T-helper 2 cell (primary cell): Measurements from ENCODE around the gene FST.
A peak's percentile ranks its signal among the peaks of the same experiment; 100 is the strongest.

Experiments
- DNase-seq, 5 experiments: peaks; one replicate each; pipeline versions ENCODE4 v3.0.0 to v3.0.0-alpha.2; 2012 to 2022

Gene FST

DNA sequence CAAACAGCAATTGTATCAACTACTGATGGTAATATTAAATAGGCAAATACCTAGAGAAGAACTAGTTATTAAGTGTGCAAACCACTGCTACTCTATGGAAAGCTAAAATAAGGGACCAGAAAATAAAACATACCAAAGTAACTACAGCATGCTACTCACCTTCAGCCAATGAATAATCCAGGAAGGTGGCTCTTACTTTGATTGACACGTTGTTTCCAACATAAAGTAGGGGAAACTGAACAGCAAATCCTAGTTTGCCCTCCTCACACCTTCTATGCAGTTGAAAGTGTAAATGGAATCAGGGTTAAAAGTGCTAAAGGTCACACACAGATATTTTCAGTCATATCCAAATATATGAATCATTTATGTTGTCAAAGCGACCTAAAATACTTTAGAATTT is 5.1 kb upstream of the FST start:
- no peak for DNase-seq

DNA sequence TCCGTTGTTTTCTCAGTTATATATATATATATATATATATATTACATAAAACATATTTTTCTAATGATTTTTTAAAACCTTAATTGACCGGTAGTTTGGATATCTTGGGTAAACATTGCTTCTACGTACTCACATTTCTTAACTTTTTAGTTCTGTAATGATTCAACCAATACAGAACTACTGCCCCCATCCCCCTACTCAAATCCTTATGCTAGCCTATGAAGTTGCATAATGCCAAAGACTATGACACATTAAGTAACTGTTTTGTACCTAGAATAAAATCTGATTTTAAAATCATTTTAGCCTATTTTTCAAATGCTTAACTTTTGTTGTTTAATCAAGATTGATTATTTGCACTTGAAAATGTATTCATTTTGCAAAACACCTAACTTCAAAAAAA is 4.4 kb upstream of the FST start:
- no peak for DNase-seq

DNA sequence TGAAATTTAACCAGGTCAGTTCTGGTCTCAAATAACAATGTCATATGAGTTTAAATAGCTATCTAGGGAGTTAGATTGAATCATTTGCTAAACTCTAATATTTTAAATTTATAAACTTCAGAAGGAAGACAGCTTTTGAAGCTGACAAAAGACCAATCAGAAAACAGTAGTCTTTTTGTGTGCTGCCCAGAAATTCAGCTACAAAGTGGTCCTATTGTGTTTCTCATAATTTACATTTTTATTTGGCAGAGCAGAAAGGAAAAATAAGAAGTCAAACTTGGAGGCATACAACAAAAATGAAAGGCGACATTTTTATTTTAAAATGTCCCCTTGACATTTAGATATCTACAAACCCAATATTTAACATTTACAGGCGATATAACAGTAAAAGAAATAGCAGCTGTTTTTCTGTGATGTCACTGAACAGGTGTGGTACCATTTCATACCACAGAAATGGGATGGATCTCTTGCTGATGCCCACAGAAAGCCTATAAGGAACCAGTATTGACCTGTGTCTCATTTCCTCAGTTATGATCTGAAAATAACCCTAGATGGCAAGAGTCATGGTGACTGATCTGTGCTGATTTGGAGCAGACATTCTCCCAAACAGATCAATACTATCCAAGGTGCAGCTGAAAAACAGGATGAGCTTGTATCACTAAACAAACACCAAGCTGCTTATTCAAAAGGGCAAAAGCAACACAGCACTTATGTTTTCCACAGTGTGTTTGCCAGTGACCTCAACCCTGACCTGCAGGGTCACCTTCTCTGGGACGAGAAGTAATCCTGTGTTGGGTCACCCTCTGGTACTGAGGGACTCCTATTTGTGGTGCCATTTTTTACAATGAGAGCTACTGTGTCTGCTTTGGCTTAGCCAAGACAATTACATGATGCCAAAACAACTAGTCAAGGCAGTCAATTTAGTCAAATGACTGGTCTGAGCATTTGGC is 3.6 kb upstream of the FST start:
- DNase-seq: no peak

DNA sequence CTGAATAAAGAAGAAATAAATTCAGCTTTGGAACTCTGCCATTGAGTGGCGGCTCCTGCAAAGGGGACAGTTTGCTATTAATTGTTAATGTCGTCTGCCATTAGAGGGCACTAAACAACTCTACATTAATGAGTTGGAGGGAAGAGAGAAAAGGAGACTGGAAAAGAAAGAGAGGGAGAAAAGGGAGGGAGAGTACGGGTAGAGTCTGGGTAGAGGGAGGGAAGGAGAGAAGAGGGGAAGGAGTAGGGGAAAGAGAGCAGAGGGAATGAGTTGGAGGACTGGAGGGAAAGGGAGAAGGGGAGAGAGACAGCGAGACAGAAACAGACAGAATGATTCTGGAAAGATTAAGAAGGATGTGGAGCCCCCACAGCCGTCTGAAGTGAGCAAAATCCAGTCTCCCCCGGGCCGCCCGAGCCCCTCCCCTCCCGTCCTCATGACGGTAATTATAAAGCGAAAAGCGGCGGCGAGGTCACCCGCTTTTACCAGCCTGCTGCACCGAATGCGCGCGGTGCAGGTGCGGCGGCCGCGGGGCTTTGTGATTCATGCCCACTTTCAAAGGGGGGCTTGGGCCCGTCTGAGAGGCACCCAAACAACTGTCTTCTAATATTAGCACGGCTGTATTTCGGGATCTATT is 1.9 kb upstream of the FST start:
- DNase-seq: peak in 1 of 5 experiments; percentile 22

DNA sequence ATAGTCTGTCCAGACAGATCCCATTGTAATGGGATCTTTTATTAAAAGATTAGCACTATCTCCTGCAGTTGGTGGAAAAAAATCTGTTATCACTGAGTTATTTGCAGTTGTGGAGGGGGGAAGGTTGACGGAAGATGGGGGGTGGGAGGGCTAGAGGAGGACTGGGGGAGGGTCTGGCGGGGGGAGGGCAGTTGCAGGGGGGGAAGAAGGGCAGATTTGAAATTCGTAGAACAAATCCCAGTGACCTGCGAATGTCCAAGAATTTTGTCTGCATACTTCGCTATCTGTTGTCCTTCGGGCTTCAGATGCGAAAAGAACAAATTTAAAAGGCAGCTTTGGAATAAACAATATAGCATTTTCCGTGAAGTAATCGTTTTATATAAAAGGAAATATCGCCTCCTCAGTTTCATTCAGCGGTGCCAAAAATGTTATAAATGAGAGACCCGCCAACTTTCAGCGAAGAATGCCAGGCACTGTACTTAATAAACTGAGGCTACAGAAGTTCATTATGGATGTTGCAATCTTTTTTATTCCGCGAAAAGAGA is 1.3 kb upstream of the FST start:
- no peak for DNase-seq

DNA sequence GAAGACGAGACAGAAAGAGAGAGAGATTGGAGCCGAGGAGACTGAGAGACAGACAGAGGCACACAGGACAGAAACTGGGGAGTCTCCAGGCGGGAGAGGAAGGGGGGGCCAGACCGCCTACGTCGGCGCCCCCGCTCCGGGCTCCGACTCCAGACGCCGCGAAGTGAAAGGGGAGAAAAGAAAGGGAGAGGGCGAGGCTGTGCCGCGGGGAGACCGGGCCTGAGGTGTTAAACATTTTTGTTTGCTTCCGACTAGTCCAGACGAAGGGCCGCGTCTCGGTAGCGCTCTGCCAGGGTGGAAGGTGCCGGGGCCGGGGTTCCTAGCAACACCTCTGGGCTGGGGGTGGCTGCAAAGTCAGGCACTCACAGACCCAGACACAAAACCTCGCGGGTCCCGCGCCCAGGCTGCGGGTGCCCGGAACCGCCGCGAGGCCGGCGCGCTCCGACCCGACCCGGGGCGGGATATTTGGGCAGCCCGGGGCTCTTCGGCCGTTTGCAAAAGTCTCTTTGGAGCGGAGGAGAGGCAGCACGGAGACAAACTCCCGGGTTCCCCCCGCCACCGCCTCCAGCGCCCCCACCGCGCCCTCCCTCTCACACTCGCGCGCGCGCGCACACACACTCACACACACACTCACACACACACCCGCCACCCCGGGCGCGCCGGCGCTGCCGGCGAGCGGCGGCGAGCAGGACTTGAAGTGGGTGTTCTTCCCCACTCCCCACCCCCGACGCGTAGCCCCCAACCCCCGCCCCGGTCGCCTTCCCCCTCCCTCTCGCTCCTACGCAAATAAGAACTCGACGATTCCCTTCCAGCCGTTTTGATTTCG is 626 bp upstream of the FST start:
- DNase-seq: peak in 2 of 5 experiments; percentile 8 to 51

DNA sequence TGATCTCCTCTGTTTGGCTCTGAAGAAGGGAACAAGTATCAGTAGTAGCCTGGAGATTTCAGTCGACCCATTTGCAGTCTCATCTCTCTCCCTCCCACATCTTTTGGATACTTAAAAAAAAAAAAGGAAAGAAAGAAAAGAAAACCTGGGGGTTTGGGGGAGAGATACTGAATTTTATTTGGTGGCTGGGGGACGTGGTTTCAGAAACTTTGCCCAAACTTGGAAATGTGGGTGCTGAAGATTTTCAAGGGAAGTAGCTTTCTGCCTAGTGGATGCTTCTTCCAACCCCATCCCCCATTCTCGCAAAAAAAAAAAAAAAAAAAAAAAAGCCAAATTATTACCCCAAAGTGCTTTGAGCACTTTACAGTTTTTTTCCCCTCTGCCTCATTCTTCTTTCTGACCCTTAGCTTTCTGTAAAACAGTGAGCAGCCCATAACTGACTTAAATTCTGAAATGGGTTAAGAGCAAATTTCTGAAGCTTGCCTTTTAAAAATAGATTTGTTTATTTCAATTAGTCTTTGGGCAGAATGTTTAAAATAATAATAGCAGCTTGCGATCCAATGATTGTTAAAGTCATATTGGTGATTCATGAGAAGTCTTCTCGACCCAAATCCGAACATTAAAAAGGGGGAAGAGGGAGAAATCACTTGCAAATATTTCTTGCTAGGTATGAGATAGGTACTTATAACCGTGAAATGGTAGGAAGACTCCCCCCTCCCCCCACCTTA is 894 bp downstream of the FST start:
- DNase-seq: no peak

DNA sequence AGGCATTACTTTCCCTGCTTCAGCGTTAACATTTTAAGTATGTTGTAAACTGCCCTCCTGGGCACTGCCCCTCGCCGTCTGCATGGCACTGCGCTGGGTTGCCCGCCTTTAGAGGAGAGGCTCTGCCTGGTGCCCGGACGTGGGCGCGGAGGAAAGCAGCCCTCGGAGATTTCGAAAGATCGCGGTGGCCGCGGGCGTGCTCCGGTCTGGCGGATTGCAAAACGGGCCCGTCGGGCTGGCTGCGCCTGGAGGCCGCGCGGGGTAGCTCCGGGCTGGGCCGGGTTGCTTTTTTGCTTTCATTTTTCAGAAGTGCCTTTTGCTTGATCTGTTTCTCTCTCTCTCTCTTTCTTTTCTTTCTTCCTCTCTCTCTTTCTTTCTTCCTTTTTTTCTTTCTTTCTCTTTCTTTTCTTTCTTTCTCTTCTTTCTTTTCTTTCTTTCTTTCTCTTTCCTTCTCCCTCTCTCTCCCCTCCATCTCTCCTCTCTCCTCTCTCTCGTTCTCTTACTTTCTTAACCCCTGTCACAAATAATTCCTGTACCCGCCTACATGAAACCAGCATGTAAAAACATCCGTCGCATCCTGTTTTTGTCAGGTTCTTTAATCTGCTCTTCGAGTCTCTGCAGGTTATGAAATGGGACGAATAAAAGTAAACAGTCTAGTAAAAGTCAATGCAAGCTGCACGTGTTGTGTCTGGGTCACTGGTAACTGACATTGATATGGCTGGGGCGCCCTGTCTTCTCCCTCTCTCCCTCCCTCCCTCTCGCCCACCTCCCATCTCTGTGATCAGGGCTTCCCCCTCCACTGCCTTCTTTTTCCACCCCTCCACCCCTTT is 1.7 kb downstream of the FST start:
- peak; percentile 12 to 70 (median 24) for DNase-seq

DNA sequence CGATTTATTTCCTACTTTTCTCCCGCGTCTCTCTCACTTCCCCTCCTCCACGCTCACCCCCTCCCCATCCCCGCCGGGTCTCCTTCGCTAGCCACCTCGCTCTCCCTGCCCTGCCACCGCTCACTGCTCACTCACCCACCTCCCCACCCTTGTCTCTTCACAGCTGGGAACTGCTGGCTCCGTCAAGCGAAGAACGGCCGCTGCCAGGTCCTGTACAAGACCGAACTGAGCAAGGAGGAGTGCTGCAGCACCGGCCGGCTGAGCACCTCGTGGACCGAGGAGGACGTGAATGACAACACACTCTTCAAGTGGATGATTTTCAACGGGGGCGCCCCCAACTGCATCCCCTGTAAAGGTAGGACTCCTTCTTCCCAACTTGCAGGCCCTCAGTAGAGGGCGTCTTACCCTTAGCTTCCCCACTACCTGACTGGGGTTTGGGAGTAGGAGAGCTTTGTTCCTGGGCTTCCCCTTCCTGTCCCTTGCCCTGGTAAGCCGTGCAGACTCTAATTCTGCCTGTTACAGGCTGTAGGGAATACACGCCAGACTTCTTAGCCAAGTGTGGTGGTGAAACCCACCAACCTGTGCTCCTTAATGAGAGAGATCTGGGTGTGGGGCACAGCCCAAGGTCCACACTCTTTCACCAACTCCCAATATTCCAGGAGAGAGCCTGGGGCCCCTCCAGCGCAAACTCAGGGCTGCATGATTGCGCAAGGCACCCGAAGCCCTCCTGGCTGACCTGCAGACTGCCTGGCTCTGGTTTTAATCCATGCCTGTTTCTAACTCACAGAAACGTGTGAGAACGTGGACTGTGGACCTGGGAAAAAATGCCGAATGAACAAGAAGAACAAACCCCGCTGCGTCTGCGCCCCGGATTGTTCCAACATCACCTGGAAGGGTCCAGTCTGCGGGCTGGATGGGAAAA is 2.5 kb downstream of the FST start:
- DNase-seq: peak in 2 of 5 experiments; percentile 8 to 22

DNA sequence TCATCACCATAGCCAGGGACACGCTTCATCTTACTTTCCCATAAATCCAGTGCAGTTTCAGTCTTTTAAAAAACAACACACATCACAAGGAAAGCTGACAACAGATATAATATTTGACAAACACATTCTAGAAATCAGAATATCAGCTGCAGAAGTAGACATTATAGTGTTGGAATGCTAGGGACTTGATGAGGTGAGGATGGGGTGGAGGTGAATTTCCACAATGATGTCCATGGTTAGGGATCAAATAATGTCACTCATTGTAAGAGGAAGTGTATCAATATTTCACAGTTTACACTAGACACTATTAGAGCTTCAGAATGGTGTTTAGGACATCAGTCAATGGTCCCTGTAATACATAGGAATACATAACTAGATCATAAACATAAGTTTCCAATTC is 7.0 kb downstream of the FST start:
- DNase-seq: no peak

DNA sequence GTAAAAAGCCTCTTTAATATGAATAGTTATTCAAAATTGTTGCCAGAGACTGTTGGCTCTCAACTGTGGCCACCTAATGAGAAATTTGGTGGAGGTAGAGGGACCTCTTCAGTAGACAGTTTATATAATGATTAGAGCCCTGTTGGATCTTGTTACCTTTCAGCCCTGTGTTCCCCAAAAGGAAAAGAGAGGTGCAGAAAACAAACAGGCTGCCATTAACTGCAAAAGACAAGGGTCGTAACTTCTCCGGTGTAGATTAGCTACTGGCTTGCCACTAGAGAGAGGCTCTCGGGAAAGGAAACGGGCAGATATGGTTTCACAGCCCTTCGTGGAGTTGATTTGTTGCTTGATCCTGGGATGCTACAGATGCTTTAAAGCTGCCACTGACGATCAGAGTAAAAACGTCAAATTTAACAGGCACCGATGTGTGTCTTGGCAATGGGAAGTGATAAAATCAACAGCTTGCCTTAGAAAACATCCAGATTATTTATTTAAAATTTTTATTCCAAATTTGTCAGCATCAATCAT is 7.8 kb downstream of the FST start:
- no peak for DNase-seq

DNA sequence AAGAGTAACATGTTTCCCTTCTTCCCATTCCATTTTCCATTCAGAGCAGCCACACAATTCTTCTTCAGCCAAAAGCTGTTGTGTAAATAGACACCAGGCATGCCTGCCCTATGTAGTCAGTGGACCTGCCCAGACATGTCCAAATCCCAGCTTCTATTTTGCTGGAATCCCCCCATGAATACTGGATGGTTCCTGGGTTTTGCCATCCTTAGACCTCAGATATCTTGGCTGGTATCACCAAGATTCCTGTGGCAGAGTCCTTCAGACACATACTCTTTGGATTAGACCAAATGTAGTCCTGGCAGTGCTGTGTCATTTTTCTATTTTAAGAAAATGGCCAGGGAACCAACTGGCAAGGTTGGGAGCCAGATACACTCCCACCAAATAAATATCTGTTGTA is 10.3 kb downstream of the FST start:
- DNase-seq: no peak

DNA sequence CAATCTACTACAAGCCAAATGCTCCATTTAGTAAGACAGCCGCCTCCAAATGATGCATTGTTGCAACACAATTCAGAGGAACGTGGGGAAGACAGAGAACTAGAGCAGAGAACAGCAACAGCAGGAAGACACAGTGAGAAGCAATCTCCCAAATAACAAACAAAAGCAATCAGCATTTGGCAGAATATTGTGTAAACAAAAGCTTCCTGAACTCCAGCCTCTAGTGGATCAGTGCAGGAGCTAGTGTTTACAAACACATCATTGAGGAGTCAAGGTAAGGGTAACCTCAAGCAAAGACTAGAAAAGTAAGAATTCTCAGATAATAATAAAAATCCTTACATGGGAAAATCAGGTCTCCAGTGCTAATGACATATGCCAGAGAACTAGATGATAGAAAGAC is 20.6 kb downstream of the FST start:
- DNase-seq: no peak

DNA sequence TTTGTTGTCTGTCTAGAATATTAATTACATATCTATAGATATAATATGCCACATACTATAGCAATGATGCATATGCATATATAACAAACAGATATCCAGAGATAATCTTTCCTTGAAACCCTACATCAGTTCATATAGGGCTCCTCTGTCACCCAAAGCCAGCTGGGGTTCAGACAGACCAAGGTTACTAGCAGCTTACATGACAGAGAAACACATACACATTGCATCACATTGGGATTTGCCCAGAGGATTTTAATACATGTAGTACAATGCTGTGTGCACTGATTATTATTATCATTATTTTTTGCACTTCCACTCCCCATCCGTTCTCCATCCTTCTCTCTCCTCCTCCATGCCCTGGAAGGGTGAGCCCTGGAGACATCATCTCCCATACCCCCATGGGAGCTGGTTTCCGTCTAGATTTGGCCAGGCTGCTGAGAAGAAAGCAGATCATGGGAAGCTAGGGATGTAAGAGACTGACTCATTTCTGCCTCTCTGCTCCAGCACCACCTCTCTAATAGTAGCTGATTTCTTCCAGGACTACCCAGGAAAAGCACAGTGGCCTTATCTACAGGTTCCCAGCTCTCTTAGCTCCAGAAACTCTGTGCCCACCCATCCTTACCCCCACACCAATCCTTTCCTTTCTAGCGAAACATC is 23.3 kb downstream of the FST start:
- no peak for DNase-seq

DNA sequence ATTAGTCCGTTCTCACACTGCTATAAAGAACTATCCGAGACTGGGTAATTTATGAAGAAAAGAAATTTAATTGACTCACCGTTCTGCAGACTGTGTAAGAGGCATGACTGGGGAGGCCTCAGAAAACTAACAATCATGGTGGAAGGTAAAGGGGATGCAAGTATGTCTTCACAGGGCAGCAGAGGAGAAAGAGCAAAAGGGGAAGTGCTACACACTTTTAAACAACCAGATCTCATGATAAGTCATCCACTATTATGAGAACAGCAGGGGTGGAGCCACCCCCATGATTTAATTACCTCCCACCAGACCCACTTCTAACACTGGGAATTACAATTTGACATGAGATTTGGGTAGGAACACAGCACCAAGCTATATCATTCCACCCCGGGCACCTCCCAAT is 26.6 kb downstream of the FST start:
- DNase-seq: no peak

DNA sequence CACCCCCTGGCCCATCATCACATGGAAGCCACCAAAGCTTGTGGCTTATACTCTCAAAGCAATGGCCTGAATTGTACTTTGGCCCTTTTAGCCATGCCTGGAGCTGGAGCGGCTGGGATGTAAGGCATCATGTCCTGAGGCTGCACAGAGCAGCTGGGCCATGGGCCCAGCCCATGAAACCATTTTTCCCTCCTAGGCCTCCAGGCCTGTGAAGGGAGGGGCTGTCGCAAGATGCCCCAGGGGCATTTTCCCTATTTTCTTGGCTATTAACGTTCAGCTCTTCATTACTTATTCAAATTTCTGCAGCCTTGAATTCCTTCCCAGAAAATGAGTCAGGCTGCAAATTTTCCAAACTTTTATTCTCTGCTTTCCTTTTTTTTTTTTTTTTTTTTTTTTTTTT is 27.7 kb downstream of the FST start:
- no peak for DNase-seq

DNA sequence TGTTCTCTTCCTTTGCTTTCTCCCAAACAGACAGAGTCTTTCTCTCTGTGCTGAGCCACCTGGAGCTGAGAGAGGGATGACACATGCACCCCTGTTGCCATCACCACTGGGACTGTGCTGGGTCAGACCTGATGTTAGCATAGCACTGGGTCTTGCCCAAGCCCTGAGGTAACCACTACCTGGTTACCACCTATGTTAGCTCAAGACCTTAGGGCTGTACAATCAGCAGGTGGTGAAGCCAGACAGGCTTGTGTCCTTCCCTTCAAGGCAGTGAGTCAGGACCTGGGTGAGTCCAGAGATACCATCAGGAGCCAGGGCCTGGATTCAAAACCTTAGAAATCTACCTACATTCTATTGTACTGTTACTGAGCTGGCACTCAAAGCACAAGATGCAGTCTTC is 32.1 kb downstream of the FST start:
- DNase-seq: no peak

DNA sequence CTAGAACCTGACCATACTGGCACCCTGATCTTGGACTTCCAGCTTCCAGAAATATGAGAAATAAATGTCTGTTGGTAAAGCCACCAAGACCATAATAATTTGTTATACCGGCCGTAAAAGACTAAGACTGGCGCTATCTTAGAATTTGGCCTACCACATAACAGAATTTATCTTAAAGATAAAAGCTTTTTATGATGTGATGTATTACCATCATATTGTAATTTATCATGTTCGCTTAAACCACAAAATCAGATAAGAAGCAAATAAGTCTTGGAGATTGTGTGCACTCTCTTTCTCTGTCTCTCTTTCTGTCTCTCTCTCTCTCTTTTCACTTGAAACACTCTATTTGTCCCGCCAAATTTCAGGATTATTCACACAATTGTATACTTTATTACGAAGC is 35.6 kb downstream of the FST start:
- DNase-seq: peak in 1 of 5 experiments; percentile 0

DNA sequence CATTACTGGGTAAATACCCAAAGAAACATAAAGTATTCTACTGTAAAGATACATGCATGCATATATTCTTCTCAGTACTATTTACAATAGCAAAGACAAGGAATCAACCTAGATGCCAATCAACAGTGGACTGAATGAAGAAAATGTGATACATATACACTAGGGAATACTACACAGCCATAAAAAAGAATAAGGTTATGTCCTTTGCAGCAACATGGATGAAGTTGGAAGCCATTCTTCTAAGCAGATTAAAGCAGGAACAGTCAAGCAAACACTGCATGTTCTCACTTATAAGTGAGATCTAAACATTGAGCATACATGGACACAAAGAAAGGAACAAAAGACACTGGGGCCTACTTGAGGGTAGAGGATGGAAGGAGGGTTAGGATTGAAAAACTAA is 40.4 kb downstream of the FST start:
- no peak for DNase-seq
